GM19351 (cell line): ENCODE data around the gene UTP25.
"Not testable (repeated sequence)": the region's sequence is repeated elsewhere in the genome, so short reads cannot be mapped to it uniquely, and the experiment has no call there.

ENCODE experiments used
- ATAC-seq: cut with Tn5 transposase; IDR thresholded peaks from one replicate; pipeline ENCODE4 v1.9.1; 2021; ENCODE audit warnings: mild to moderate bottlenecking, moderate library complexity; ENCODE audit not compliant: unreplicated experiment

The UTP25 gene

DNA sequence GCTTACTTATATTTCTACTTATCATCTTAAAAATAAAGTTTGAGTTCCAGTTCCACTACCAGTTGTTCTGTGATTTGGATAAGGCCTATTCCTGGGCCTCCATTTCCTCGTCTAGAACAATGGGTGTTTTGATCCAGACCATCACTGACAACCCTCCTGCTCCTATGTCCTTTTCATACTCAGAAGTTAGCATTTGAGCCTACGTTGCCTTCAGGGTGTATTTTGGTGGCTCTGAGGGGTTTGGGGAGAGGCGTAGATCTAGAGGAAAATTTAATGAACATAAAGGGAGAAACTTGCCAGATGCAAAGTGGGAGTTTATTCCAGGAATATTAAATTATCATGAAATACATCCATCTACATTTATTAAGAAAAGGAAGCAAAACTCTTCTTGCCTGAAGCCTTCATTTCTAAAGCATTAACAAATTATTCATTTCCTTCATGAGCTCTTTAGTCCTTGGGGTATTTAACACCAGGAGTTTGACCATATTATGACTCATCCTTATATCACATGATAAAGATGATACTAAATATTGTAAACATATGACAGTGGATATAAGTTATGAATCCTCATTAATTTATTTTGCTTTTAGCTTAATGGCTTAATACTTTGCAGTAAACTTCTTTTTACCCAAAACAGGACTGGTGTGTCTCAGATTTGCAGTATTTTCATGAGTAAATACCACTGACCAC lies 63.0 kb downstream of the UTP25 start:
- no peak for ATAC-seq

DNA sequence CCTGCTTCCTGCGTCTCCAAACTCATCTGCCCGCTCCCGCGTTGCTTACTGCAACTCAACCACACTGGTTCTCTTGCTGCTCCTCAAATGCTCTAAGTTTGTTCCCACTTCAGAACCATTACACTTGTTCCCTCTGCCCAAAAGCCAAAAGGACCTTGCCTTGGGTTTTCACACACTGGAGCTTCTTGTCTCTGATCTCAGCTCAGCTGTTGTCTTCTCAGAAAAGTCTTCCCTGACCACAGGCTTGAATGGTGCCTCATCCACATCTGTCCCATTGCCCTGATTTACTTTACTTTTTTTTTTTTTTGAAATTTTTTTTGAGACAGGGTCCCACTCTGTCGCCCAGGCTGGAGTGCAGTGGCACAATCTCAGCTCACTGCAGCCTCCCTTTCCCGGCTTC lies 66.0 kb downstream of the UTP25 start:
- ATAC-seq: no peak

DNA sequence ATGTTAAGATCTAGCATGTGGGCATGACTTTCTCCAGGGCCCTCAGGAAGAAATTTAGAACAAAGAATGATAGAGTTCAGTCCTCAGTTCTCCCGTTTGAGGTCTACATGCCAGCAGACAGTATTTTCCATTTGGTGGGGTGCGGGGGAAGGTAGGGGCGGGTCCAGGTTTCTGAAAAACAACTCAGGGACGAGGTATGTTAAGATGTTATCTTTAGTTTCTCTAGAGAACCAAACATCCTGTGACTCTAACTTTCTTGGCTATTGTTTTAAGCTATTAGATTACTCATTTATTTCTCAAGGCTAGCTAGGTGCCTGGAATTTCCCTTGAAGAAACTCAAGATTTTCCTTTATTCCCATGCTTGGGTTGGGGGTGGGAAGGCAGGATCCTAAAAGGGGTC lies 67.9 kb downstream of the UTP25 start:
- ATAC-seq: no peak

DNA sequence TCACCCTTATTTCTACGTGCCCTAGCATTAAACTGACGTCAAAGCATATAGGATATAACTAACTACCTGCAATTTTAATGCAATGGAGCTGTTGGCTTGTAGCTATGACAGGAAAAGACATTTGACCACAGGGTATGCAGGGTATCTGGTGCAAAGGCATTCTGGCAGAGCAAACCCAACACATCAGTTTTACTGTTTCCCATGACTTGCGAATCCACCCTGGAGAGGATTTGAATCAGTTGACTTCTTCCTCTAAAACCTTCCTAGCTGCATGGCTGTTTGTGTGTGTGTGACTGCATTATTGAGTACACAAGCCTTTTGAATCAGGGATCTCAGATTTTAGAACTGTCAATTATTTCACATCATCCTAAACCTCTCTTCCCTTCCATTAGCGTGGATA lies 68.6 kb downstream of the UTP25 start:
- ATAC-seq: no peak

DNA sequence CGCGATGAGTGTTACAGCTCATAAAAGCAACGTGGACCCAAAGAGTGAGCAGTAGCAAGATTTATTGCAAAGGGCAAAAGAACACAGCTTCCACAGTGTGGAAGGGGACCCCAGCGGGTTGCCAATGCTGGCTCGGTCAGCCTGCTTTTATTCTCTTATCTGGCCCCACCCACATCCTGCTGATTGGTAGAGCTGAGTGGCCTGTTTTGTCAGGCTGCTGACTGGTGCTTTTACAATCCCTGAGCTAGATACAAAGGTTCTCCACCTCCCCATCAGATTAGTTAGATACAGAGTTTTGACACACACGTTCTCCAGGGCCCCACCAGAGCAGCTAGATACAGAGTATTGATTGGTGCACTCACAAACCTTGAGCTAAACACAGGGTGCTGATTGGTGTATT lies 70.5 kb downstream of the UTP25 start:
- ATAC-seq: not testable (repeated sequence)

DNA sequence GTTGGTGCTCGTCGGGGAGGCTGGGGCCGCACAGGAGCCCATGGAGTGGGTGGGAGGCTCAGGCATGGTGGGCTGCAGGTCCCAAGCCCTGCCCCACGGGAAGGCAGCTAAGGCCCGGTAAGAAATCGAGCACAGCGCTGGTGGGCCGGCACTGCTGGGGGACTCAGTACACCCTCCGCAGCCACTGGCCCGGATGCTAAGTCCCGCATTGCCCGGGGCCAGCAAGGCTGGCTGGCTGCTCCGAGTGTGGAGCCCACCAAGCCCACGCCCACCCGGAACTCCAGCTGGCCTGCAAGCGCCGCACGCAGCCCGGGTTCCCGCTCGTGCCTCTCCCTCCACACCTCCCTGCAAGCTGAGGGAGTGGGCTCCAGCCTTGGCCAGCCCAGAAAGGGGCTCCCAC lies 71.1 kb downstream of the UTP25 start:
- ATAC-seq: not testable (repeated sequence)

DNA sequence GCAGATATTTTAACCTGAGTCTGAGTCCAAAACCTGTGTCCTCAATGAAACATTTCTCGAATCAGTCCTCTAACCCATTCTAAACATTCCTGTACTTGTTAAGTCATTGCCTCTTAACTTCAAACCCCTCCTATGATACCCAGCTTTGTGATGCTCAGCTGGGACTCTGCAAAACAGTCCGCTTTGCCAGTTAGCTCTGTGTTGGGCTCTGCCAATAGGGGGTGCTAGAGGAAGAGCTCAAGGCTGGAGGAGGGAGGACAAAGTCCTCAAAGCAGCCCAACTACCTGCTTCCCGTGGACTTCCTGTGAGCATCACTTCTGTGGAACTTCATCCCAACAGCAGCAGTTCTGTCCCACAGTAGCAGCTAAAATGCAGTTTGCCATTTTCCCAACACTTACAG lies 72.2 kb downstream of the UTP25 start:
- peak; percentile 77 for ATAC-seq

DNA sequence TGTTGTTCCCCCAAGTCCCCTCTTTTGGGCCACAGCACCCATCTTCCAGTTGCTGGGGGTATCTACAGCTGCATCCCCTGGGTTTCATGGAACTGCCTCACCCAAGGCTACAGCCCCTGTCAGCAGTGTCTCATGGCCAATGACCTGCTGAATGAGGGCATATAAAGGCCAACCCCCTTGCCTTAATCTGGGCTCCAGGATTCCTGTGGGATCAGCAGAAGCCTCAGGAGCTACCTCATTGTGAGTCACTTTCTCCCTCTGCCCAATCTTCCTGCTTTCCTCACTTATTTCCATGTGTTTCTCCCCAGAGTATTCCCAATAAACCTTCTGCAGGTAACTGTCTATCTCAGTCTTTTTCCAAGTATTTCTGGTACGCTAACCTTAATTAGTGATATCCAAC lies 73.0 kb downstream of the UTP25 start:
- no peak for ATAC-seq

DNA sequence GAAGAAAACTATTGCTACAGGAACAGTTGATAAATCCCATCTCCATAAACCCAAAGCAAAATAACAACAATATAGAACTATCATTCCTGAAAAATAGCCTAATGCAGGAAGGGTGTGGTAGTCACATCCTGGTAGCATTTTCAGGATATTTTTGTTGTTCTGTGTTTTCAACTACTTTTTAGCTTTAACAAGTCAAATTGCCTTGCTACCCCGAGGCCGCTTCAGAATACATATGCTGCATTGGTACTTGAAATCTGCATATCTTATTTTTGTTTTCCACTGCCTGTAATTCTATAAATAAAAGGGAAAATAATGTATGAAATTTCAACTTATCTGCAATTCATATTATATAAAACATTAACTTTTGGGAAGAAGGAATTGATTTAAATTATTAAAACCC lies 73.4 kb downstream of the UTP25 start:
- no peak for ATAC-seq

DNA sequence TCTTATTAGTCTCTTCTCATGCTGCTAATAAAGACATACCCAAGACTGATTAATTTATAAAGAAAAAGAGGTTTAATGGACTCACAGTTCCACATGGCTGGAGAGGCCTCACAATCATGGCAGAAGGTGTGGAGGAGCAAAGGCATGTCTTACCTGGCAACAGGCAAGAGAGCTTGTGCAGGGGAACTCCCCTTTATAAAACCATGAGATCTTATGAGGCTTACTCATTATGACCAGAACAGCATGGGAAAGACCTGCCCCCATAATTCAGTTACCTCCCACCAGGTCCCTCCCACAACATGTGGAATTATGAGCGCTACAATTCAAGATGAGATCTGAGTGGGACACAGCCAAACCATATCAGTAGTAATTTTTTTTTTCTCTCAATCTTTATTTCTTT lies 77.0 kb downstream of the UTP25 start:
- ATAC-seq: not testable (repeated sequence)
